T-helper 9 cell (primary cell): ENCODE measurements around the gene RAP1GAP2.

Source experiments
- DNase-seq: peaks from one replicate; pipeline ENCODE4 v3.0.0-alpha.2; 2020

Gene RAP1GAP2

DNA sequence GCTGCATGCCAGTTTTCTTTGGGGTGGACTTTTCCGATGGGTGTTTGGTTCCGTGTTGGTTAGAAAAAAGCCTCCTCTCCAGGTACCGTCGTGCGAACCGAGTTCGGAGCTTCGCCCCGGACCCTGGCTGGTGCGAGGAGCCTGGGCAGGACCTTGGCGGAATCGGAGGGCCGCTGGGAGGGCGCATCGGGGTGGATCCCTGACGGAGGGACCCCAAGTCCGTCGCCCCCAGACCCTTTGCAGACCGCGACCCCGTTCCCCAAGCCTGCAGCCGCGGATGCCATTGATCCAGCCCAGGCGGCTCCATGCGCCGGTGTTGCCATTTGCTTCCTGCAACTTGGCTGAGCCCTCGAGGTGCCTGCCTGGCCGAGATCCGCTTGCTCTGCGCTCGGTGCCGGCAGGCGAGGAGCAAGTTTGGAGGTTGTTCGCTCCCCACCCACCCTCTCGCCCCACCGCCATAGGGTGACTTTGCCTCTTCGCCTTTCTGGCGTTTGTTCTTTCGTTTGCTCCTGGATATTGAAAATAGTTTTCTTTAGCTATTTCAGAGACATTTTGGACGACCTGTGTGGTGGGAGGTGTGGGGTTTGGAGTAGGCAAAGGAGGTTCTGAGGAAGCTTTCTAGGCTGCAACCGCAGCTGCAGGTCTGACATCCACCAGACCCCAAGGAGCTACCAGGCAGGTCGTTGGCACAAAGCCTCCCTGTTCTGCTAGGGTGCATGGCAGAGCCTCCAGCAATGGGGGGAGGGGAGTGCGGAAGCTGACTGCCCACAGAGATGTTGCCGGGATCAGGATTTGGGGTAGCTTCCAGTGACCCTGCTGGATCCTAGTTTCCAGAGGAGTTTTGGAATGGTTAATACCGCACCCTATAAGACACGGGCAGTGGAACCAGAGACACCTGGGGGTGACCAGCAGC, 58.2 kb downstream of the RAP1GAP2 start:
- DNase-seq, result no peak

- no peak for DNase-seq
Observed at GRCh38 chr17:2855063-2855600, 58.9 kb downstream of the RAP1GAP2 start.

DNA sequence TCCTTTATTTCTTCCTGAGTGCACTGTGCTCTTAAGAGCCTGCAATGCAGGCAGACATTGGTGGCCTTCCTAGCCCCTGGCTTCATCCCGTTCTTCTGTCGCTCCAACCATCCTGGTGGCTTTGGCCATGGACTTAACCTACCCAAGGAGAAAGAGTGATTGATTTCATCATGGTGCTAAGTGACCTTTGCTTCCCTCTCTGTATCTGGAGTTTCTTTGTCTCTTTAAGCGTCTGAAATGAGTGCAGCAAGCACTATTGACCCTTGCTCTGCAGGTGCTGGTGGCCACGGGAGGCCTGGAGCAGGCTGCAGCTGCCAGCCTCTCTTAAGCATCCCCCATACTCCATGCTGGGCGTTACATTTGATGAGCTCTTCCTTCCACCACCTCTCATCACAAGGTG, 60.5 kb downstream of the RAP1GAP2 start:
- DNase-seq, result no peak

- DNase-seq, result no peak
Observed at GRCh38 chr17:2860045-2860444, 63.8 kb downstream of the RAP1GAP2 start.

- no peak for DNase-seq
Observed at GRCh38 chr17:2860883-2861282, 64.6 kb downstream of the RAP1GAP2 start.

- no peak for DNase-seq
Observed at GRCh38 chr17:2862197-2862596, 66.0 kb downstream of the RAP1GAP2 start.

DNA sequence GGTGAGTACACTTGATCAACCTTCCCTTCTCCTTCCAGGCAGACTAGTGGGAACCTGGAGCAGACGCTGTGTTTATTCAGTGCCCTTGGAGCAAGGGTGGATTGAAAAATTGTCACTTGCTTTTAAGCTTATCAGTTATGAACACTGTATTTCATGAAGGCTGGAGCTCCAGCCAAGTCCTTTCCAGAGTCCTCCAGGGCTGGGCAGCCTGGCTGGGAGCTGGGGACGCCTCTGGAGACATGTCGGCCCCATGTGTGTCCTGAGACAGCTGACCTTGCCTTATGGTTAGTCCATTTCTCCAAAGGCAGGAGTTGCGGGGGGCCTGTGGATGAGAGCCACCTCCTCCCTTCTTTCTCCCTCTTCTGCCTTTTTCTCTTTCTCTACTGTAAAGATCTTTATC, 67.0 kb downstream of the RAP1GAP2 start:
- DNase-seq, result no peak

GRCh38 chr17:2865228-2865627, 69.0 kb downstream of the RAP1GAP2 start:
- DNase-seq, result no peak

DNA sequence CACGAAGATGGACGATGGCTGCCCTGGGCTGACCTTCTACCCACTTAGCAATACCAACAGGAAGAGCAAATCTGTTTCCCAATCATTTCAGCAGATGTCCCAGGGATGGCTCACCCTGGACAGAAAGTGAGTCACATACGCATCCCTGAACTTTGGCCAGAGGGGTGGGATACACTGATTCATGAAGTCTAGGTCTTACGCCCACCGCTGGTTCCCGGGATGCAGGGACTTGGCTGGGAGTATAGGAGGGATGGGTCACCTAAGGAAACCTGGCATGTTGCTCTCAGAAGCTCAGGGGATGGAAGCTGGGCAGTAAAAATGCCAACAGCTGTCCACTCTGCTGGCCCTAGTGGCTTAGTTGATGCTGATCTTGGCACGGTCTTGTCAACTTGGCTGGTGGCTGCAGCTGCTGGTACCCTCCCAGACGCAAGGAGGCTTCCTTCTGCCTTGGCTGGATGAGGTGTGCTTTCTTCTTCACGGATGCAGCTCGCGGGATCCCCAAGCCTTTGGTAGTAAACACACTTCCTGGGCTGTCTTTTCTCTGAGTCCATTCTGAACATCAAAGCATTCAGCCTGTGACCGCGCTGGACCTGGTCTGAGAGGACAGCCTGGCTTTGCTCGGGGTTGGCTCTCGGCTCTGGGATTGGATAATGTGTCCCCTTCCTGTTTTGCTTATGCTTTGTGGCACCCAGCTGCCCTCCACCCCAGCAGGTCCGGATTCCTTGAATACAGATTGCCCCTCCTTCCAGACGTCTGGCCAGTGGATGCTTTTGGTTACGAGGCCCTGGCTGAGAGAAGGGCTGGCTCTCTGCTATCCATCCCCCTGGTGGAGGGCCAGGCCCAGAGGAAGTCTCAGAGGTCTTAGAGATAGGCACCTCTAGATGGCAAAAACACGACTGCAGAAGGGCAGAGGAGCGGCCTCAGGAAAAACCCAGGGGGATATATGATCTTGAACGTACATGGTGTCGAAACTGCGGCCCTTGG, 71.5 kb downstream of the RAP1GAP2 start:
- DNase-seq, result no peak

GRCh38 chr17:2869604-2870003, 73.4 kb downstream of the RAP1GAP2 start:
- DNase-seq, result no peak

DNA sequence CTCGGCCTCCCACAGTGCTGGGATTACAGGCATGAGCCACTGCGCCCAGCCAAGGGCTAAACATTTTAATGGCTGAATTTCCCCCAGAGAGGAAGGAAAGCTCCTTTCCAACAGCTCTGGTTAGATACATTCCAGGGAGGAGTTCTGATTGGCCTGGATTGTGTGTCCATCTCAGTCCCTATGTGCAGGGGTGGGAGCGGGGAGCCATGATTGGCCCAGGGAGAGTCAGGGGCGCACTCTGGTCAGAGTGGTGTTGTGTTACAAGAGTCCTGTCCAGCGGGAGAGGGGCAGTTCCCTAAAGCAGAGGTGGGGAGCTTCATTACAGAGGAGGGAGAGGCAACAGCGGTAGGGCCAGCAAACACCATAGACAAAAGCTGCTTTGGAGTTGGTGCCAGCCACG, 75.0 kb downstream of the RAP1GAP2 start:
- no peak for DNase-seq

- DNase-seq, result no peak
Observed at GRCh38 chr17:2871720-2872119, 75.5 kb downstream of the RAP1GAP2 start.

DNA sequence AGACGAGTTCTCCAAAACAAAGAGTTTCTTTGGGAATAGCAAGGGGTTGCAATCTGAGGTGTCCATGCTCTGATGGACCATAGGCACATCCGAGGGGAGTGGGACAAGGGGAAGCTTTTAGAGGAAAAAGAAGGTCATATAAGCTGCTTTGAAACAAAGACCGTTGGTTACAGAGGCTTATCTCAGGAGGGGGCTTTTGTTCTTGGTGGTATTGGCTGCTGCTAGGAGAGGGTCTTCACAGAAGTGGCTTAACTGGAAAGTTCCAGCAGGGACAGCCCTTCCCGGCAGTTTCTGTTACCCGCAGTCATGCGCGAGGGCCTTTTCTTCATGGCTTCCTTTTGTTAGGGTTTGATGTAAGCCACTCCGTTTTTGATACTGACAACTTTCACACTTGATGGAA, 76.0 kb downstream of the RAP1GAP2 start:
- DNase-seq, result no peak

GRCh38 chr17:2874189-2874686, 78.0 kb downstream of the RAP1GAP2 start:
- no peak for DNase-seq

- DNase-seq, result no peak
Observed at GRCh38 chr17:2875608-2876007, 79.4 kb downstream of the RAP1GAP2 start.

DNA sequence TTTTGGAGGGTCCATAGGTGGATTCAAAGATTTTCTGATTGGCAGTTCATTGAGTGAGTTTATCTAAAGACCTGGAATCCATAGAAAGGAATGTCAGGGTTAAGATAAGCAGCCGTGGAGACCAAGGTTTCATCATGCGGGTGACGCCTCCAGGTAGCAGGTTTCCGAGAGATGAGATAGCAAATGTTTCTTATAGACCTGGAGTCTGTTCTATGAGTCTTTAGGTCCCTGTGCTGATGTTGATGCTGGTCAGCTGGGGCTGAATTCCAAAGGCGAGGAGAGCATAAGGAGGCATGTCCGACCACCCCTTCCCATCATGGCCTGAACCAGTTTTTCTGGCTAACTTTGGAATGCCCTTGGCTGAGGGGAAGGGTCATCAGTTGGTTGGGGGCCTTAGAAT, 80.2 kb downstream of the RAP1GAP2 start:
- no peak for DNase-seq

DNA sequence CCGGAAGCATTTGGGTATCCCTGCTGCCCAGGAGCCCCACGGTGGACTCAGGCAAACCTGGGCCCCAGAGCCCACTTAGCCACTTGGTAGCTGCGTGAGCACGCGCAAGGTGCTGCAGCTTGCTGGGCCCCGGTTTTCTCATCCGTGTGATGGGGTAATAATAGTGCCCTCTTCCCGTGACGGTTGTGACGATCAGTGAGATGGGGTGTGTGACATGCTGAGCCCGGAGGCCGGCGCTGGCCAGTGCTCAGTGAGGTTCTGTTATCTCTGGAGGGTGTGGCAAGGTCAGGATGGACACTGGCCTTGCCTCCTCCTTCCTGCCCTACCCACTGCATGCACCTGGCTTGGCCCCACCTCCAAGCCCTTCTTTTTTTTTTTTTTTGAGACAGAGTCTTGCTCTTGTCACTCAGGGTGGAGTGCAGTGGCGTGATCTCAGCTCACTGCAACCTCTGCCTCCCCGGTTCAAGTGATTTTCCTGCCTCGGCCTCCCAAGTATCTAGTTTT, 82.6 kb downstream of the RAP1GAP2 start:
- DNase-seq, result no peak

GRCh38 chr17:2880050-2880449, 83.8 kb downstream of the RAP1GAP2 start:
- DNase-seq, result no peak

- no peak for DNase-seq
Observed at GRCh38 chr17:2881295-2881694, 85.1 kb downstream of the RAP1GAP2 start.

GRCh38 chr17:2883544-2884213, 87.4 kb downstream of the RAP1GAP2 start:
- no peak for DNase-seq

- no peak for DNase-seq
Observed at GRCh38 chr17:2885733-2886132, 89.5 kb downstream of the RAP1GAP2 start.

- no peak for DNase-seq
Observed at GRCh38 chr17:2888326-2888725, 92.1 kb downstream of the RAP1GAP2 start.
